GM13976 (cell line): ENCODE measurements around the gene PNMT.

Experiments used
- DNase-seq: peaks from one replicate; pipeline ENCODE4 v3.0.0; 2012; ENCODE audit warnings: low spot score
- CTCF ChIP-seq: IDR thresholded peaks from 2 replicates; pipeline ENCODE4 v1.5.1; 2012; ENCODE audit warnings: borderline replicate concordance, mild to moderate bottlenecking; ENCODE audit not compliant: insufficient read depth; ENCODE audit errors: extremely low read depth, missing control alignments, control extremely low read depth
- in situ Hi-C: fragments of 300-500 bp; cut with MboI; formaldehyde crosslinking; loops from one replicate; pipeline ENCODE4 v1.12.0; 2022; ENCODE audit warnings: low sequenced_read_pairs, mixed read lengths, inconsistent platforms; ENCODE audit not compliant: unreplicated experiment

The PNMT gene

DNA sequence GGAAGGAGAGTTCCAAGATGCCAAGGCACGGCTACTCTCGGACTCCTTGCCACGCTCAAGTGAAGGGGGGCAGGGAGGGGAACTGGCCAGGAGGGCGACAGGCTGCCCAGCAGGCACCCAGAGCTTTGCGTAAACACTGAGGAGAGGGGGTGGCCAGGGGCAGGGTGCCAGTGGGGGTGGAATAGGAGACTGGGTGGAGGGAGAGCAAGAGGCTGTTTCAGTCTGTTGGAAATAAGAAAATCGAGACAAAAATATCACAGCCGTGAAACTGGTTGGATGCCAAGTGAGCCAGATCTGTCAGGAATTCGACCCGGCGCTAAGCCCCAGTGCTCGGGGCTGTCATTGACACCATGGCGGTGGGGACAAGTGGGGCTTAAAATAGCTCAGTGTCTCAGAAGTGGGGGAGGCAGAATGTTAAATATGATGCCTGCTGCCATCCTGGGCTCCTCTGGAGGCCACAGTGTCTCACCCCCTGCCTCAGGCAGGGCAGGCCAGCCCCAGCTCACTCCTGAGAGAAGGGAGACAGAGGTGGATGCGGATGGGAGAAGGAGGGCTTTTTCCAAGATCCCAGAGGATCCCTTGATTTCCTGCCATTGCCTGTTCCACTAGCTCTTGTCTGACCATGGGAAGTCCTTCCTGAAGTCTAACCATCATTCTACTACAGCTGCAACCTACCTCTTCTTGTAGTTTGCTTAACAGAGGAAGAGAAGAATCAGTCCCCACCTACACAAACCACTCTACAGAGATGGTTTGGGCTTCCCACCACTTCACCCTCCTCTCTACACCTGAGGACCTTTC is 9.5 kb downstream of the PNMT start:
- in situ Hi-C loops: no loop called here
- TF ChIP-seq CTCF: no peak
- DNase-seq: no peak

DNA sequence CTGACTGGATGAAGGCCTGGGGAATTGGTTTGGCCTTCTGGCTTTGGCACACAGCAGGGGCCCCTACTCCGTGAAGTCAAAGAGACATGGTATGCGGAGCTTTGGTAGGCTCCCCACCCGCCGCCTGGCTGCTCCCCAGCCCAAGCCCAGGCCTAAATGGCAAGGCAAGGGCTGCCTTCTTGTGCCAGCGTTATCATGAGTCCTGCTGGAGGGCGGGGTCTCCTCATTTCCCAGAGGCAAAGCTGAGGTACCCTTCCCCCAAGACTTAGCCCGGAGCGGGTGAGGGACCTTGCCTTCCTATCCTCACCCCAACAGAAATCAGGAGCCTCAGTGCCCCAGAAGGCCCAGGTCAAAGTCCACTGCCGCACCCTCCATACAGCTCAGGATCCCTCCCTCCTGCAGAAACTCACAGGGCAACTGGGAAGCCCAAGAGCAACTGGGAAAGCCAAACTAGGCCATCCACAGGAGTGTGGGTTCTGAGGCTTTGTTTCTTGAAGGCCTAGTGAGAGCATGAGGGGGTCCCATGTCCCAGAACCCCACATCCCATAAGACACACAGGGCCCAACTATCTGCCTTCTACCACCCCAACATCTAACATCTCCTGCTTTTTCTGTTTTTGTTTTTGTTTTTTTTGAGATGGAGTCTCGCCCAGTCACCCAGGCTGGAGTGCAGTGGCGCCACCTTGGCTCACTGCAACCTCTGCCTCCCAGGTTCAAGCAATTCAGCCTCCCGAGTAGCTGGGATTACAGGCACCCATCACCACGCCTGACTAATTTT is 10.3 kb downstream of the PNMT start:
- in situ Hi-C loops: no loop called here
- no peak for DNase-seq
- TF ChIP-seq CTCF: no peak

GRCh38 chr17:39679521-39680192 is 11.4 kb downstream of the PNMT start:
- in situ Hi-C loops: no loop called here
- TF ChIP-seq CTCF: no peak
- DNase-seq: no peak

DNA sequence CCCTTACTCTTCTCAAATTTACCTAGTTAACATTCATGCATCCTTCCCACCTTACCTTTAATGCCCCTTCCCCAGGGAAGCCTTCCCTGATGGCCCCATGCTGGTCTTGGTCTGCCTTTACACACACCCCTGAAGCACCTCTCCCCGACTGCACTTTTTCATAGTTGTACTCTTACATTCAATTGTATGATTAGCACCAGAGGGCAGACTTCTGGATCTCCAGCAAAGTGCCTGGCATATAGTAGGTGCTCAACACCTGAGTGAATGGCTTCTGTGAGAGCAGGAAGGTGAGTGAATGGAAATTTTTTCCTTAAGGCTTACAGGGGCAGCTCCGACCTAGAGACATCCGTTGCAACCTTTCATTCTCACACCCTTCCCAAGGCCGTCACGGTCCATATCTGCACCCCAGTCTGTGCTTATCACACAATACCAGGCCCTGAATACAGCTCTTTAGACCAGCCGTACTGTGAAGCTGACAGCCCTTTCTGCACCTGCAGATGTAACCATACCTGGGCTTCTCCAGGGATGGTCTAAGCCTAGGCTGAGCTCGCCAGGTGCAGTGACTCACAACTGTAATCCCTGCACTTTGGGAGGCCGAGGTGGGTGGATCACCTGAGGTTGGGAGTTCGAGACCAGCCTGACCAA is 15.2 kb downstream of the PNMT start:
- in situ Hi-C loops: no loop called here
- DNase-seq: no peak
- TF ChIP-seq CTCF: no peak

GRCh38 chr17:39684369-39685192 is 16.3 kb downstream of the PNMT start:
- no peak for TF ChIP-seq CTCF
- in situ Hi-C loops: no loop called here
- no peak for DNase-seq
